SH-SY5Y (cell line): ENCODE measurements around the gene EIF2AK3.

Experiments used
- GATA2 ChIP-seq: IDR thresholded peaks from 2 replicates; pipeline ENCODE4 v1.6.1; 2011; ENCODE audit warnings: mild to moderate bottlenecking, low read depth, low read length
- GATA3 ChIP-seq: IDR thresholded peaks from 2 replicates; pipeline ENCODE4 v1.6.1; 2011; ENCODE audit warnings: low read depth, mild to moderate bottlenecking, low read length, moderate library complexity

DNA sequence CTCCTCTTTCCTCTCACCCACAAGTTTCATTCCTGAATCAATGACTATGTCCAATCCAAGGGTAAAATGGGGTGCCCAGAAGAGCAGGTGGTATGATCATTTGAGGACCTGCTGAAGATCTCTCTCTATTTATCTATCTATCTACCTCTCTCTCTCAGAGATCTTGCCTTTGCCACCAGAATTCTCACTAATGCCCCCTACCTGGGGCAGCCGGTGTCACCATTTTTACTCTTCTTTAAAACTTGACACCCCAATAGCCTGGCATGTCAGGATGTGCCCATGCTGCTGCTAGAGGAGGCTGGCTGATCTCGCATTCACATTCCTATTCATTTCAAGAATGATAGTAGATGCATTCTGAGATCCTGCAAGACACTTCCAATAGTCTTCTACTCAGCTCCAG lies 40.0 kb upstream of the EIF2AK3 start:
- TF ChIP-seq GATA2 (no peak), GATA3 (no peak)
